ENCODE measurements around the gene HELZ2. TPM values are rescaled to one million over a fixed set of nuclear protein-coding genes. Genes with fewer than 3 reads are reported as not detected.

The HELZ2 gene
- total RNA-seq, 1 experiment from 2014 or later, result 27.9 TPM

GRCh38 chr20:63552481-63553249, 21.4 kb downstream of the HELZ2 start:
- Histone ChIP-seq H2BK120ac (ENCODE audit: low read depth, low read length, poor library complexity, severe bottlenecking) (no peak overlapping the region), H3K14ac (ENCODE audit: insufficient read depth, low read length) (no peak overlapping the region), H4K8ac (replicated peaks; ENCODE audit: insufficient read length, low read depth, low read length) (no peak overlapping the region), H4K91ac (ENCODE audit: insufficient read length, low read depth, low read length) (no peak overlapping the region), H3K18ac (ENCODE audit: insufficient read length, low read depth, low read length) (no peak overlapping the region), H2AK5ac (ENCODE audit: insufficient read length, low read length) (no peak overlapping the region), H2AFZ (ENCODE audit: low read length) (no peak overlapping the region), H3K4me2 (ENCODE audit: insufficient read depth, insufficient read length, low read length) (peak overlapping the region; percentile 41), H2BK12ac (ENCODE audit: insufficient read length, low read depth, low read length) (no peak overlapping the region), H4K5ac (ENCODE audit: insufficient read length, low read depth, low read length) (no peak overlapping the region), H3T11ph (ENCODE audit: low read length) (no peak overlapping the region), H3K9me3 (ENCODE audit: control insufficient read depth, low read depth, low read length) (no peaks in the 10 kb centered on the region), H3K9ac (ENCODE audit: extremely low read depth, insufficient read length, low read length) (no peak overlapping the region), H2BK20ac (ENCODE audit: low read depth, low read length, poor library complexity, severe bottlenecking) (no peak overlapping the region), H3K4ac (ENCODE audit: low read depth, low read length) (no peak overlapping the region), H2BK15ac (ENCODE audit: low read depth, low read length) (no peak overlapping the region), H2BK5ac (ENCODE audit: insufficient read length, low read length) (no peak overlapping the region), H3K56ac (ENCODE audit: insufficient read length, low read depth, low read length) (no peak overlapping the region), H3K27me3 (ENCODE audit: insufficient read depth, low read length) (no peaks in the 10 kb centered on the region), H3K79me1 (ENCODE audit: insufficient read depth, low read depth, low read length, poor library complexity, severe bottlenecking) (no peaks in the 10 kb centered on the region), H3K23me2 (ENCODE audit: insufficient read length, low read depth, low read length, poor library complexity, severe bottlenecking) (peaks cover 9% of the 10 kb centered on the region), H3K23ac (ENCODE audit: insufficient read length, low read depth, low read length) (no peak overlapping the region), H4K20me1 (ENCODE audit: control insufficient read depth, insufficient read depth, insufficient read length) (peaks cover 3% of the 10 kb centered on the region), H3K27ac (ENCODE audit: insufficient read length, low read depth, low read length) (no peak overlapping the region), H3K4me1 (ENCODE audit: insufficient read depth, low read length) (peaks cover 2% of the 10 kb centered on the region; the same call in 1 of the 2 replicates), H3K79me2 (ENCODE audit: insufficient read depth, low read length) (no peaks in the 10 kb centered on the region)
- no CpG with 5 or more reads among the region's 15 CpGs for WGBS (ENCODE audit: extremely low coverage, insufficient read length, low lambda C conversion rate)
- Mint-ChIP-seq H3K9me3 (no peaks in the 10 kb centered on the region), H3K27me3 (ENCODE audit: low read depth) (no peaks in the 10 kb centered on the region; the same call in 1 of the 2 replicates), H3K4me1 (peaks cover 22 to 38% of the 10 kb centered on the region in 2 experiments), H3K27ac (peak overlapping the region; percentile 89 to 96 (median 93); a peak in 5 of 7 replicates), H3K4me3 (peak overlapping the region; percentile 49 to 62; a peak in 4 of 5 replicates), H3K36me3 (ENCODE audit: insufficient read depth in 1 of 3, low read depth in 3 of 3) (peaks cover 0 to 3% (median 2%) of the 10 kb centered on the region in 3 experiments; a peak in 3 of 7 replicates)
- DNase-seq, result peak; percentile 59
- TF ChIP-seq CTCF (conservative IDR thresholded peaks at IDR 0.05), result no peak
